IMR-90 (cell line): ENCODE measurements around the gene CADM3.

Source experiments
- BHLHE40 ChIP-seq: fragments of 150-350 bp; IDR thresholded peaks from 2 replicates; pipeline ENCODE4 v1.6.1; 2016; ENCODE audit warnings: mild to moderate bottlenecking, low read depth, low read length
- CEBPB ChIP-seq: IDR thresholded peaks from 2 replicates; pipeline ENCODE4 v1.6.1; 2012; ENCODE audit warnings: low read depth, low read length, improper control_type of control experiment
- MAFK ChIP-seq: IDR thresholded peaks from 2 replicates; pipeline ENCODE4 v1.6.1; 2012; ENCODE audit warnings: low read depth, low read length, improper control_type of control experiment
- MAZ ChIP-seq: IDR thresholded peaks from 2 replicates; pipeline ENCODE4 v1.6.1; 2012; ENCODE audit warnings: low read depth, mild to moderate bottlenecking, low read length, improper control_type of control experiment, moderate library complexity, borderline replicate concordance
- MXI1 ChIP-seq: IDR thresholded peaks from 2 replicates; pipeline ENCODE4 v1.6.1; 2012; ENCODE audit warnings: low read depth, mild to moderate bottlenecking, low read length, moderate library complexity, borderline replicate concordance
- NFE2L2 ChIP-seq: fragments of 150-350 bp; IDR thresholded peaks from 2 replicates; pipeline ENCODE4 v1.6.1; 2016; ENCODE audit warnings: low read depth, mild to moderate bottlenecking, low read length
- POLR2A ChIP-seq: IDR thresholded peaks from 2 replicates; pipeline ENCODE4 v1.6.1; 2012; ENCODE audit warnings: mild to moderate bottlenecking, low read depth, low read length
- RAD21 ChIP-seq: IDR thresholded peaks from 2 replicates; pipeline ENCODE4 v1.6.1; 2012; ENCODE audit warnings: low read length, improper control_type of control experiment
- RCOR1 ChIP-seq: IDR thresholded peaks from 2 replicates; pipeline ENCODE4 v1.6.1; 2012; ENCODE audit warnings: mild to moderate bottlenecking, low read length, improper control_type of control experiment; ENCODE audit not compliant: insufficient replicate concordance
- RFX5 ChIP-seq: IDR thresholded peaks from 2 replicates; pipeline ENCODE4 v1.8.0; 2012; ENCODE audit warnings: low read depth, mild to moderate bottlenecking, low read length, moderate library complexity
- SMC3 ChIP-seq: fragments of 150-350 bp; IDR thresholded peaks from 2 replicates; pipeline ENCODE4 v1.6.1; 2016; ENCODE audit warnings: low read depth, mild to moderate bottlenecking, antibody characterized with exemption, low read length, moderate library complexity
- TF ChIP-seq, protein P1 (sequence below): conservative IDR thresholded peaks from 2 replicates; pipeline ENCODE4 v1.5.1; 2012; ENCODE audit warnings: mild to moderate bottlenecking, low read depth, low read length, improper control_type of control experiment
- TF ChIP-seq, protein P2 (sequence below): fragments of 150-350 bp; IDR thresholded peaks from 2 replicates; pipeline ENCODE4 v1.6.1; 2017; ENCODE audit warnings: mild to moderate bottlenecking, antibody characterized with exemption, low read length, low read depth
- TF ChIP-seq, protein P3 (sequence below): fragments of 150-350 bp; IDR thresholded peaks from 2 replicates; pipeline ENCODE4 v1.6.1; 2016; ENCODE audit warnings: low read depth, mild to moderate bottlenecking, low read length, moderate library complexity, borderline replicate concordance

- TF ChIP-seq, protein P1, sequence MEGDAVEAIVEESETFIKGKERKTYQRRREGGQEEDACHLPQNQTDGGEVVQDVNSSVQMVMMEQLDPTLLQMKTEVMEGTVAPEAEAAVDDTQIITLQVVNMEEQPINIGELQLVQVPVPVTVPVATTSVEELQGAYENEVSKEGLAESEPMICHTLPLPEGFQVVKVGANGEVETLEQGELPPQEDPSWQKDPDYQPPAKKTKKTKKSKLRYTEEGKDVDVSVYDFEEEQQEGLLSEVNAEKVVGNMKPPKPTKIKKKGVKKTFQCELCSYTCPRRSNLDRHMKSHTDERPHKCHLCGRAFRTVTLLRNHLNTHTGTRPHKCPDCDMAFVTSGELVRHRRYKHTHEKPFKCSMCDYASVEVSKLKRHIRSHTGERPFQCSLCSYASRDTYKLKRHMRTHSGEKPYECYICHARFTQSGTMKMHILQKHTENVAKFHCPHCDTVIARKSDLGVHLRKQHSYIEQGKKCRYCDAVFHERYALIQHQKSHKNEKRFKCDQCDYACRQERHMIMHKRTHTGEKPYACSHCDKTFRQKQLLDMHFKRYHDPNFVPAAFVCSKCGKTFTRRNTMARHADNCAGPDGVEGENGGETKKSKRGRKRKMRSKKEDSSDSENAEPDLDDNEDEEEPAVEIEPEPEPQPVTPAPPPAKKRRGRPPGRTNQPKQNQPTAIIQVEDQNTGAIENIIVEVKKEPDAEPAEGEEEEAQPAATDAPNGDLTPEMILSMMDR, result no peak
- no peak for TF ChIP-seq RAD21
- TF ChIP-seq SMC3, result no peak
- TF ChIP-seq RFX5, result no peak
- TF ChIP-seq, protein P2, sequence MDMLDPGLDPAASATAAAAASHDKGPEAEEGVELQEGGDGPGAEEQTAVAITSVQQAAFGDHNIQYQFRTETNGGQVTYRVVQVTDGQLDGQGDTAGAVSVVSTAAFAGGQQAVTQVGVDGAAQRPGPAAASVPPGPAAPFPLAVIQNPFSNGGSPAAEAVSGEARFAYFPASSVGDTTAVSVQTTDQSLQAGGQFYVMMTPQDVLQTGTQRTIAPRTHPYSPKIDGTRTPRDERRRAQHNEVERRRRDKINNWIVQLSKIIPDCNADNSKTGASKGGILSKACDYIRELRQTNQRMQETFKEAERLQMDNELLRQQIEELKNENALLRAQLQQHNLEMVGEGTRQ, result no peak
- TF ChIP-seq, protein P3, sequence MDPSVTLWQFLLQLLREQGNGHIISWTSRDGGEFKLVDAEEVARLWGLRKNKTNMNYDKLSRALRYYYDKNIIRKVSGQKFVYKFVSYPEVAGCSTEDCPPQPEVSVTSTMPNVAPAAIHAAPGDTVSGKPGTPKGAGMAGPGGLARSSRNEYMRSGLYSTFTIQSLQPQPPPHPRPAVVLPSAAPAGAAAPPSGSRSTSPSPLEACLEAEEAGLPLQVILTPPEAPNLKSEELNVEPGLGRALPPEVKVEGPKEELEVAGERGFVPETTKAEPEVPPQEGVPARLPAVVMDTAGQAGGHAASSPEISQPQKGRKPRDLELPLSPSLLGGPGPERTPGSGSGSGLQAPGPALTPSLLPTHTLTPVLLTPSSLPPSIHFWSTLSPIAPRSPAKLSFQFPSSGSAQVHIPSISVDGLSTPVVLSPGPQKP, result no peak
- no peak for TF ChIP-seq MXI1
- TF ChIP-seq POLR2A, result no peak
- no peak for TF ChIP-seq MAZ
- TF ChIP-seq BHLHE40, result no peak
- no peak for TF ChIP-seq CEBPB
- TF ChIP-seq RCOR1, result no peak
- TF ChIP-seq MAFK, result no peak
- TF ChIP-seq NFE2L2, result no peak
These were observed 47.8 kb upstream of the CADM3 start for GRCh38 chr1:159123587-159123986.
